HUDEP-2 (cell line): ENCODE results near the gene HSPB8.
"Not testable (repeated sequence)": the region's sequence is repeated elsewhere in the genome, so short reads cannot be mapped to it uniquely, and the experiment has no call there.

Experiments used
- DNase-seq, 76 experiments: peaks; one replicate each; lab custom pipeline; 2025; ENCODE audit not compliant: unreplicated experiment in 76 of 76; lab: John Stamatoyannopoulos, UW

The HSPB8 gene

DNA sequence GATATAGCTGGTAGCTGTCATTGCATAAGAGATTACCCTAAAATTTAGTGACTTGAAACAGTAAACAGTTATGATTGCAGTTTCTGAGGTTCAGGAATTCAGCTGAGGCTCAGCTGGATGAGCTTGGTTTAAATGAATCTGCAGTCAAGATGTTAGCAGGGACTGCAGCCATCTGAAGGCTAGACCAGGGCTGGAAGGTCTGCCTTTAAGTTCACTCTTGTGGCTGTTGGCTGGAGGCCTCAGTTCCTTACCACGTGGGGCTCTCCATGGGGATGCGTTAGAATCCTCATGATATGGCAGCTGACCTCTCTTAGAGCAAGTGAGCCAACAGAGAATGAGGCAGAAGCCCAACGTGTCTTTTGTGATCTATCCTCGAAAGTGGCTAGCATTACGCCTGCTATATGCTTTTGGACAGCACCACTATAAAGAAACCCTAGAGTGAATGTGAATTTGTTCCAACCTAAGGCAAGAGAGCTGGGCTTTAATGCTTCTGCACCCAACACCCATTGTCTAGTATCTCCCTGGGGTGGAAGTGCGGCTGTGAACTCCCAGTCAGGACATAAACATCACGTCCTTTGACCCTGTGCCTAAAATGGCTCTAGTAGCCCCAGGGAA lies 26.0 kb downstream of the HSPB8 start:
- no peak for DNase-seq

- DNase-seq = no peak
Observed at GRCh38 chr12:119206348-119207062, 27.8 kb downstream of the HSPB8 start.

- no peak for DNase-seq
Observed at GRCh38 chr12:119207063-119207560, 28.4 kb downstream of the HSPB8 start.

- DNase-seq = no peak
Observed at GRCh38 chr12:119208626-119209061, 29.9 kb downstream of the HSPB8 start.

- DNase-seq = no peak
Observed at GRCh38 chr12:119211884-119212283, 33.2 kb downstream of the HSPB8 start.

DNA sequence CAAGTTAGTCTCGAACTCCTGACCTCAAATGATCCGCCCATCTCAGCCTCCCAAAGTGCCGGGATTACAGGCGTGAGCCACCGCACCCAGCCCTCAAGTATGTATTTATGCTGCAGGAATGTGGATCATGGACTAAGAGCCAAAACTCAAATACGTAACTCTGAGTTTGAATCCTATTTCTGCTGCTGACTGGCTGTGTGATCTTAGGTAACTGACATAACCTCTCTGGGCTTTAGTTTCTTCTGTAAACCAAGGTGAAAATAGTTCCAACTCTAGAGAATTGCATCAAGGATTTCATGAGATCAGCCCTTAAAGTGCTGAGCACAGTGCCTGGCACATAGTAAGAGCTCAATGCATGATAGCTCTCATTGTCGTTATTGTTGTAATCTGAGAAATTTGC lies 37.4 kb downstream of the HSPB8 start:
- DNase-seq = no peak

- DNase-seq = not testable (repeated sequence)
Observed at GRCh38 chr12:119218875-119219274, 40.1 kb downstream of the HSPB8 start.

- no peak for DNase-seq
Observed at GRCh38 chr12:119222222-119222951, 43.7 kb downstream of the HSPB8 start.

GRCh38 chr12:119225454-119225853 lies 46.7 kb downstream of the HSPB8 start:
- no peak for DNase-seq

GRCh38 chr12:119227292-119227691 lies 48.6 kb downstream of the HSPB8 start:
- DNase-seq = no peak

GRCh38 chr12:119229205-119229604 lies 50.5 kb downstream of the HSPB8 start:
- peak in 30 of 76 experiments; percentile 1 to 61 (median 26) for DNase-seq

DNA sequence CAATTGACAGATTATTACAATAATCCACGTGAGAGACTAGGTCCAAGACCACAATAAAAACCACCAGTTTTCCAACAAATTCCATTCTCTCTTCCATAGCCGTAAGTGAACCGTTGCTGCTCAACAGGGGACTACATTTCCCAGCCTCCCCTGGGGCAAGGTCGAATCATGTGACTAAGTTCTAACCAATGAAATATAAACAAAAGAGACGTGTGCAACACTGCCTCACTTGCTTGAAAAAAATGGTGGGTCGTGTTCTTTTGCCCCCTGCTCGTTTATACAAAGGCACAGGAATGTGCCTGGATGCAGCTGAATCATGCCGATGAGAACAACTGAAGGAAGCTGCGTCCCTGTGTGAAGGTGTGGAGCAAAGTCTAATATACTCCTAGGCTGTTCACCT lies 51.1 kb downstream of the HSPB8 start:
- DNase-seq = peak in 1 of 76 experiments; percentile 1

- no peak for DNase-seq
Observed at GRCh38 chr12:119230807-119231206, 52.1 kb downstream of the HSPB8 start.

GRCh38 chr12:119231774-119232173 lies 53.0 kb downstream of the HSPB8 start:
- DNase-seq = no peak

- no peak for DNase-seq
Observed at GRCh38 chr12:119235197-119235751, 56.5 kb downstream of the HSPB8 start.

- no peak for DNase-seq
Observed at GRCh38 chr12:119236372-119236771, 57.6 kb downstream of the HSPB8 start.

DNA sequence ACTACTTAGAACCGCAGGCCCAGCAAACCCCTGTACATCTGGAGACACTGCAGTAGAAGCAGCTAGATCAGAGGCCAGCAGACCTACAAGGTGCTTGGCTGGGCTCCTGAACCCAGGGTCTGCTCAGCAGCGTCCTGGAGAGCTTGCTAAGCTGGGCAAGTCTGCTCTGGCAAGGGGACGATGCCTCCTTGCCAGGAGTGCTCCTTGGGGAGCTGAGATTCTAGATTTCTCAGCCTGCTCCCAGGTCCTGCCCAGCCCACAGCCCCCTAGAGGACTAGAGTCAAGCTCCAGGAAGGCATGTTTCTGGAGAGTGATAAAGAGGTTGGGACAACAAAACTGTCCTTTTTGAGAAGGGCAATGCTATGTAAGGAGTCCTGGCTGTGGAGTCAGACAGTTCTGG lies 60.3 kb downstream of the HSPB8 start:
- no peak for DNase-seq

DNA sequence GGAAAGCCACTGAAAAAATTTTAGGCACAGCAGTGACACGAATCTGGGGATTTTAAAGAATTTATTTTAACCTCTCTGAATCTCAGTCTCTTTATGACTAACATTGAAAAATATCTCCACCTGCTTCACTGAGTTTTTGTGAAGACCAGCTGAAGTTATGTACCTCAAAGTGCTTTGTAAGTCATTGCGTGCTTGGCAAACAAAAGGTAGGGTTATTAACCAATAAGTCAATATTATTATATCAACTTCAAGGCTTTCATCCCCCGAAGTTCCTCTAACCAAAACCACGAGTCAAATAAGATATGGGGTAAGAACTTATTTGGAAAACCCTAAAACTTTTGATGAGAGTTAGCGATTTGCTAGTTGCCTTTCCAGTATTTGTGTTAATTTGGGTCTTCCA lies 62.3 kb downstream of the HSPB8 start:
- no peak for DNase-seq

GRCh38 chr12:119241580-119242169 lies 62.9 kb downstream of the HSPB8 start:
- no peak for DNase-seq
